PC-9 (cell line): ENCODE data around the gene DLG4. TPM values are rescaled to one million over a fixed set of nuclear protein-coding genes. Genes with fewer than 3 reads are reported as not detected.
"Not testable (repeated sequence)": the region's sequence is repeated elsewhere in the genome, so short reads cannot be mapped to it uniquely, and the experiment has no call there.

ENCODE experiments used
- BruUV-seq: library from RNA; stranded (reverse); fragments of 400-500 nt; replicated peaks from 2 replicates; lab custom pipeline; 2021; lab: Mats Ljungman, UMichigan
- CTCF ChIA-PET: fragments of 300-600 bp; sonication (Branson Sonifier 250); formaldehyde crosslinking; loops from one replicate; lab custom pipeline; 2022; ENCODE audit warnings: antibody characterized with exemption; lab: Charles Lee
- POLR2A ChIA-PET: fragments of 300-600 bp; sonication (Branson Sonifier 250); formaldehyde crosslinking; loops from one replicate; lab custom pipeline; 2022; ENCODE audit warnings: antibody characterized with exemption; ENCODE audit not compliant: unreplicated experiment; lab: Charles Lee
- DNase-seq, 2 experiments: peaks; one replicate each; pipeline versions ENCODE4 v3.0.0 to v3.0.0-alpha.2; 2015 to 2022; ENCODE audit warnings: mixed read lengths in 1 of 2
- H2AFZ ChIP-seq: fragments of 200-600 bp; sonication (generic); 2 replicates; pipeline ENCODE4 v1.8.1; 2017; ENCODE audit warnings: antibody characterized with exemption
- H3F3A ChIP-seq: fragments of 200-600 bp; sonication (generic); 2 replicates; pipeline ENCODE4 v1.8.1; 2017; ENCODE audit warnings: antibody characterized with exemption, mild to moderate bottlenecking, low read depth; ENCODE audit not compliant: insufficient read depth
- H3K27ac ChIP-seq: fragments of 200-600 bp; sonication (generic); 2 replicates; pipeline ENCODE4 v1.6.1; 2016; ENCODE audit warnings: mixed run types
- H3K27me3 ChIP-seq: fragments of 200-600 bp; sonication (generic); 2 replicates; pipeline ENCODE4 v1.6.1; 2016; ENCODE audit warnings: low read depth, mixed run types; ENCODE audit not compliant: insufficient read depth
- H3K36me3 ChIP-seq: fragments of 200-600 bp; sonication (generic); 2 replicates; pipeline ENCODE4 v1.6.1; 2016; ENCODE audit warnings: low read depth, mixed run types
- H3K4me1 ChIP-seq: fragments of 200-600 bp; sonication (generic); replicated peaks from 2 replicates; pipeline ENCODE4 v1.6.1; 2016; ENCODE audit warnings: mixed run types; ENCODE audit not compliant: insufficient read depth
- H3K4me2 ChIP-seq: fragments of 200-600 bp; sonication (generic); 2 replicates; pipeline ENCODE4 v1.6.1; 2017; ENCODE audit warnings: mixed run types
- H3K4me3 ChIP-seq: fragments of 200-600 bp; sonication (generic); 2 replicates; pipeline ENCODE4 v1.6.1; 2016; ENCODE audit warnings: mixed run types
- H3K79me2 ChIP-seq: fragments of 200-600 bp; sonication (generic); 2 replicates; pipeline ENCODE4 v1.6.1; 2017; ENCODE audit warnings: low read depth, mixed run types
- H3K9me2 ChIP-seq: fragments of 200-600 bp; sonication (generic); 2 replicates; pipeline ENCODE4 v1.8.1; 2017; ENCODE audit warnings: mild to moderate bottlenecking; ENCODE audit not compliant: insufficient read depth
- H3K9me3 ChIP-seq: fragments of 200-600 bp; sonication (generic); 2 replicates; pipeline ENCODE4 v1.8.1; 2016; ENCODE audit warnings: low read depth; ENCODE audit not compliant: insufficient read depth
- H4K20me1 ChIP-seq: fragments of 200-600 bp; sonication (generic); 2 replicates; pipeline ENCODE4 v1.8.1; 2017; ENCODE audit not compliant: insufficient read depth
- EZH2 ChIP-seq: fragments of 200-600 bp; sonication (generic); IDR thresholded peaks from 2 replicates; pipeline ENCODE4 v1.8.0; 2017; ENCODE audit warnings: antibody characterized with exemption, low read depth
- intact Hi-C: fragments of 100-400 bp; cut with micrococcal nuclease; formaldehyde crosslinking; loops from one replicate; pipeline ENCODE4 v1.10.0; 2022; ENCODE audit not compliant: unreplicated experiment
- total RNA-seq: library from RNA; stranded (reverse); gene quantifications from 2 replicates; pipeline ENCODE4 v1.2.3, GENCODE V29; 2021
- TF ChIP-seq, protein P1 (sequence below): fragments of 200-600 bp; sonication (generic); conservative IDR thresholded peaks from 2 replicates; pipeline ENCODE4 v1.6.1; 2017; ENCODE audit warnings: mixed run types, antibody characterized with exemption, mild to moderate bottlenecking, moderate library complexity

Gene DLG4
- total RNA-seq, 1 experiment from 2014 or later: 32.8 TPM

DNA sequence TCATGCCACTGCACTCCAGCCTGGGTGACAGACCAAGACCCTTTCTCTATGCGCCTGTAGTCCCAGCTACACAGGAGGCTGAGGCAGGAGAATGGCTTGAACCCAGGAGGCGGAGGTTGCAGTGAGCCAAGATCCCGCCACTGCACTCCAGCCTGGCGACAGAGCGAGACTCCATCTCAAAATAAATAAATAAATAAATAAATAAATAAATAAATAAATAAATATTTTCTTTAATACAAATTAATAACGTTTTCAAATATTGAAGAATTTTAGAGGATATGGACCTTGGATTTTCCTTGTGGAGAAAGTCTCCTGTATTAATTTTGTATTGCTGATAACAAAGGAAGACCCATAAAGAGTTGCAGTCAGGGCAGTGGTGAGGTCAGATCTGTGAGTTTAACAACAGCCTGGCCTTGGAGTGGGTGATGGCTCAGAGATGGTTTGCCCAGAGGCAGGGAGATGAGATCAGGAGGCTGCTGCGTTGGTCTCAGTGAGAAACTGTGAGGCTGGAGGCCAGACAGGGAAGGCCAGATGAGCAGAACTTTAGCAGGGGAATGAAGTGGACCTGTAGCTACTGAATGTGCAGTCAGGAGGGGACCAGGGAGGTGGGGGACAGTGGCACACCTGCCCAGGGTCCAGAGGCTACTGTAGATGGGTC, 36.1 kb downstream of the DLG4 start:
- intact Hi-C loops: no loop called here
- Histone ChIP-seq H4K20me1 (no peaks in the 10 kb centered on the region), H3K4me2 (no peak overlapping the region), H2AFZ (no peak overlapping the region), H3K27me3 (no peaks in the 10 kb centered on the region), H3K9me3 (no peaks in the 10 kb centered on the region), H3K4me3 (no peak overlapping the region), H3K79me2 (no peaks in the 10 kb centered on the region), H3K4me1 (0 out of 2 replicates have a peak, but pooled peaks cover 3% of the 10 kb centered on the region), H3K9me2 (no peaks in the 10 kb centered on the region), H3K27ac (no peak overlapping the region), H3F3A (peaks cover 13% of the 10 kb centered on the region; the same call in 1 of the 2 replicates), H3K36me3 (no peaks in the 10 kb centered on the region)
- CTCF ChIA-PET: interaction anchor here (0.7 kb wide), 1 partner anchor 501 kb away, joined by 3 read pairs; no protein-coding TSS in a partner anchor
- no peak for DNase-seq
- no TSS peak for BruUV-seq
- POLR2A ChIA-PET: interaction anchor here (0.7 kb wide), 1 partner anchor 315 kb away, joined by 17 read pairs; no protein-coding TSS in a partner anchor
- TF ChIP-seq, protein P1, sequence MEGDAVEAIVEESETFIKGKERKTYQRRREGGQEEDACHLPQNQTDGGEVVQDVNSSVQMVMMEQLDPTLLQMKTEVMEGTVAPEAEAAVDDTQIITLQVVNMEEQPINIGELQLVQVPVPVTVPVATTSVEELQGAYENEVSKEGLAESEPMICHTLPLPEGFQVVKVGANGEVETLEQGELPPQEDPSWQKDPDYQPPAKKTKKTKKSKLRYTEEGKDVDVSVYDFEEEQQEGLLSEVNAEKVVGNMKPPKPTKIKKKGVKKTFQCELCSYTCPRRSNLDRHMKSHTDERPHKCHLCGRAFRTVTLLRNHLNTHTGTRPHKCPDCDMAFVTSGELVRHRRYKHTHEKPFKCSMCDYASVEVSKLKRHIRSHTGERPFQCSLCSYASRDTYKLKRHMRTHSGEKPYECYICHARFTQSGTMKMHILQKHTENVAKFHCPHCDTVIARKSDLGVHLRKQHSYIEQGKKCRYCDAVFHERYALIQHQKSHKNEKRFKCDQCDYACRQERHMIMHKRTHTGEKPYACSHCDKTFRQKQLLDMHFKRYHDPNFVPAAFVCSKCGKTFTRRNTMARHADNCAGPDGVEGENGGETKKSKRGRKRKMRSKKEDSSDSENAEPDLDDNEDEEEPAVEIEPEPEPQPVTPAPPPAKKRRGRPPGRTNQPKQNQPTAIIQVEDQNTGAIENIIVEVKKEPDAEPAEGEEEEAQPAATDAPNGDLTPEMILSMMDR: no peak
- TF ChIP-seq EZH2: no peak

DNA sequence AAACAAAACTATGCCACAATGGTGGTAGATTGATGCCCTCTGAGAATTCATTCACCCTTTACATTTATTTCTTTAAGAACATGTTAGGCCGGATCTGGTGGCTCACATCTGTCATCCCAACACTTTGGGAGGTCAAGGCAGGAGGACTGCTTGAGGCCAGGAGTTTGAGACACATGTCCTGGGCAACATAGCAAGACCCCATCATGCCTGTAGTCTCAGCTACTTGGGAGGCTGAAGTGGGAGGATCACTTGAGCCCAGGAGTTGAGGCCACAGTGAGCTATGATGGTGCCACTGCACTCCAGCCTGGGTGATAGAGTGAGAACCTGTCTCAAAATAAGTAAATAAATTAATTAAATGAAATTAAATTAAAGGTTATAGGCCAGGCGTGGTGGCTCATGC, 37.5 kb downstream of the DLG4 start:
- H3K4me3 ChIP-seq, H3K4me2 ChIP-seq, H4K20me1 ChIP-seq, CTCF ChIA-PET, BruUV-seq, H3K4me1 ChIP-seq, intact Hi-C loops, H3K27me3 ChIP-seq, H3K27ac ChIP-seq, H3K36me3 ChIP-seq, H3K9me2 ChIP-seq, DNase-seq, POLR2A ChIA-PET, H3K79me2 ChIP-seq, H3K9me3 ChIP-seq, H2AFZ ChIP-seq: not testable (repeated sequence)
- H3F3A ChIP-seq: peaks cover 13% of the 10 kb centered on the region; the same call in 1 of the 2 replicates

DNA sequence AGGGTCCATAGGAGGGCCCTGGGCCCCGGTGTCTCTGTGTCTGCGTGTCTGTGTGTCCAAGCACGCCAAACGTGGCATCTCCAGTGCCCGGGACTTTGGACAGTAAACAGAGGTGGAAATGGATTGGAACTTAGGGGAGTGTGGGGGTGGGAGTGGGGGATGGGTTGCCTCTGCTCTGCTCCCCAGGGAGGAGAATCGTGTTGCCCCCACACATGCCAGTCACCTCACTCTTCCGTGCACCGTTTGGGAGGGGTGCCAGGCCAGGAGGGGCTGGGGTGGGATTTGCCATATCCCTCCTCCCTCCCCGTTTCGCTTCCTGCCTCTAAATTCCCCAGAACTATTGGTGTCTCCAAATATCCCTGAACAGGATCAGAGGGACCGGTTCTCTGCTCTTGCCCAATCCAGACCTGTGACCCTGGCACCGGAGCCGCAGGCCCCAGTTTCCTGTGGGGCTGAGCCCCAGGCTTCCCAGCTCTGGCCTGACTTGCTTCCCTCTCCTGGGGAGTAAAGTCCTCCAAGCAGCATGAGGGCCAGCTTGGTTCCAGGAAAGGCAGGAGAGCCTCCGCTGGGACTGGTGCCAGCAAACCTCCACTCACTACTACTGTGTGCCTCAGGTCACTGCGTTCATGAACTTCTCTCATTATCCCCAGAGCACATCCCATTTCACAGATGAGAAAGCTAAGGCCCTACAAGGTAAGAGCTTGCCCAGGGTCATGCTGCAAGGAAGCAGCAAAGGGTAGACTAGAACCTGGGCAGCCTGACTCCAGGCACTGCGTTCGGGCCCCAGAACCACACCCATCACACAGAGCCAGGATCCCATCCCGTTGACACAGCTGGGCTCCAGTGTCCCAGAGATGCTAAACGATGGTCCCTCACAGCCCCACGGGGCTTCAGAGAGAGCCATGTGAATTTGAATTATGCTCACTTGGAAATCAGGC, 40.0 kb downstream of the DLG4 start, which contains the start of gene ASGR1:
TSS of gene ASGR1 (minus strand) at position 54 of the 938 bp plus-strand sequence. CDS start 807 bp downstream, outside the sequence.
- peak within 1 kb of the TSS; percentile 76 for H3K4me3 ChIP-seq
- no peak within 1 kb of the TSS for H3K27ac ChIP-seq
- no peaks in the 10 kb centered on the region for H3K9me2 ChIP-seq
- ChIA-PET CTCF (interaction anchor here (0.6 to 1.0 kb wide), 2 partner anchors 8 to 63 kb away, joined by 4 to 6 read pairs; no protein-coding TSS in a partner anchor), POLR2A (no interaction called here)
- TF ChIP-seq, protein P1: no peak
- TF ChIP-seq EZH2: no peak
- H3K36me3 ChIP-seq: no peaks in the 10 kb centered on the region
- peaks cover 28% of the 10 kb centered on the region; the same call in 1 of the 2 replicates for H3F3A ChIP-seq
- H3K27me3 ChIP-seq: no peaks in the 10 kb centered on the region
- peaks cover 7% of the 10 kb centered on the region; the same call in 1 of the 2 replicates for H3K9me3 ChIP-seq
- intact Hi-C loops: loop anchor here (5.0 kb wide), 1 partner anchor 42 kb away; no protein-coding TSS in a partner anchor
- peak within 1 kb of the TSS; percentile 89 for H2AFZ ChIP-seq
- H3K79me2 ChIP-seq: no peaks in the 10 kb centered on the region
- DNase-seq: no peak
- peak within 1 kb of the TSS; percentile 98 for H3K4me2 ChIP-seq
- peaks cover 8% of the 10 kb centered on the region for H3K4me1 ChIP-seq
- no peaks in the 10 kb centered on the region for H4K20me1 ChIP-seq
- no TSS peak for BruUV-seq
